Stimulated activated CD8-positive, alpha-beta memory T cell treated with anti-CD3 and anti-CD28 coated beads, Interleukin-2, amount 100 ng/mL, for 1 hour (primary cell): ENCODE data around the gene ZFYVE26.
"Not testable (repeated sequence)": the region's sequence is repeated elsewhere in the genome, so short reads cannot be mapped to it uniquely, and the experiment has no call there.

Experiments
- DNase-seq, 2 donors: peaks; one replicate each; pipeline ENCODE4 v3.0.0-alpha.2; 2020; ENCODE audit warnings: low read depth in 2 of 2

The ZFYVE26 gene

DNA sequence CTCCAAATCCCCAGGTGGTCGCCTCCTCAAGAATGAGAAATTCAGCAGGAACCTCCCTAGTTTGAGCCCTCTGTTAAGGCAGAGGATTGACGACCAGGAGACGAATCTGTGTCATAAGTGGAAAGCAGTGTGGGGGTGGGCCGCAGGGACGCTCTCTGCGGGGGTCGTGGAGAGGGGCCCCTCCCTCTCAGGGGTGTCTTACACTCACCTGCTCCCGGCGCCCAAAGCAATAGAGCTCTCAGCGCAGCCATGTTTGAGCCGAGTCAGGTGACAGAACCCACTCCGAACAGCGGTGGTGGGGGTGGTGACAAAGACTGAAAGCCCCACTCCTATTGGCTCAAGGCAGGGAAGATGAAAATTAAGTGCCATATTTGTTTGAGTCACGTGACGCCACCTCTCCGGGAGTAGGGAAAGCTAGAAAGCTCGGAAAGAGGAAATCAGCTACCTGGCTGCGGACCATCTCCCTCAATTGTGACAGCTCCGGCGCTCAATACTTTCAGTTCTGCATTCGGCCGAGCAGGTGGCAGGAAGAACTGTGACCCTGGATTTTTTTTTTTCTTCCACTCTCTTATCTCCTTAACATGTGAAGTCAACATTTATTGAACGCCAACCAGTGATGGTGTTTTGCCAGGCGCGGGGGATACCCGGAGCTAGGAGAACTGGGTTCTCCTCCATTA lies at the start of gene ZFYVE26:
ZFYVE26 (minus strand) TSS at position 265 of the 677 bp plus-strand sequence. CDS start 627 bp downstream, outside the sequence.
- DNase-seq, result peak; percentile 68 to 76

- no peak for DNase-seq
Measured at GRCh38 chr14:67863223-67863622, 46.8 kb upstream of the ZFYVE26 start.

GRCh38 chr14:67859169-67859749 lies 42.9 kb upstream of the ZFYVE26 start:
- no peak for DNase-seq

- DNase-seq, result no peak
Measured at GRCh38 chr14:67857778-67858350, 41.5 kb upstream of the ZFYVE26 start.

DNA sequence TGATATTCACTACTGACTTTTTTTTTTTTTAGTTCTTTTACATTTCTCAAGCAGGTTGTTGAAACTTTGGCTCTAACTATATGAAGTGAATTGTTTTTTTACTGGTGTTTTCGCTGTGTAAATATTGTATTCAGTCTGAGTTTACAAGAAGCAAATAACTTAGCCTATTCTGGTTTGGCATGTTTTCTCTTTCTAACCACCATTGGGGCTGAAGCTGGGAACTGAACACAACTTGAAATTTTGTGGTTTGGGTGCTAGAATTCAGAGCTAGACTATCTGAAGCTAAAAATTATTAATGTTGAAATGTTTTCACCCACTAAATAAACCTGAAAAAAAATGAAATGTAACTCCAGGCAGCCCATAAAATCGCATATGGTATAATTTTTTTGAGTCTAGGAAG lies 40.4 kb upstream of the ZFYVE26 start:
- no peak for DNase-seq

GRCh38 chr14:67853715-67854114 lies 37.3 kb upstream of the ZFYVE26 start:
- DNase-seq, result no peak

DNA sequence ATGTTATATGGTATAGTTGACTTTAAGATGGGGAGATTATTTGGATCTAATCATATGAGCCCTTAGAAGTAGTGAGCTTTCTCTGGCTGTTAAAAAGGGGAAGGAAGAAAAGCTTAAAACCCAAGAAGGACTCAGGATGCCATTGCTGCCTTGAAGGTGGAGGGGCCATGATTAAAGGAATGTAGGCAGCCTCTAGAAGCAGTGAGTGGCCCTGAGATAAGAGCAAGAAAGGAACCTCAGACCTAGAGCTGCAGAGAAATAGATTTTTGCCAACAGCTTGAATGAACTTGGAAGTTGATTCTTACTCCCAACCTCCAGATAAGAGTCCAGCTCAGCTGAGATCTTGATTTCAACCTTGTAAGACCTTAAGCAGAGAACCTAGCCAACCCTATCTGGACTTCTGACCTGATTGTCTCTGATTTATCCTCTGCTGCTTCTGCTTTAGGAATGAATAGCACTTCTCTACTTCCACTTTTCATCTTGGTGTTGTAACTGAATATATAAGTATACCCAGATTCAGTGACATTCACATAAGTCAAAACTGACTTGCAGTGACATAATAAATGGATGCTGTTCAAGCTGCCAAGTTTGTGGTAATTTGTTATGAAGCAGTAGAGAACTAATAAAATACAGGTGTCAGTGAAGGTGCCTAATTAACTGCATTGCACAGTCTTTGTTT lies 36.7 kb upstream of the ZFYVE26 start:
- DNase-seq, result no peak

DNA sequence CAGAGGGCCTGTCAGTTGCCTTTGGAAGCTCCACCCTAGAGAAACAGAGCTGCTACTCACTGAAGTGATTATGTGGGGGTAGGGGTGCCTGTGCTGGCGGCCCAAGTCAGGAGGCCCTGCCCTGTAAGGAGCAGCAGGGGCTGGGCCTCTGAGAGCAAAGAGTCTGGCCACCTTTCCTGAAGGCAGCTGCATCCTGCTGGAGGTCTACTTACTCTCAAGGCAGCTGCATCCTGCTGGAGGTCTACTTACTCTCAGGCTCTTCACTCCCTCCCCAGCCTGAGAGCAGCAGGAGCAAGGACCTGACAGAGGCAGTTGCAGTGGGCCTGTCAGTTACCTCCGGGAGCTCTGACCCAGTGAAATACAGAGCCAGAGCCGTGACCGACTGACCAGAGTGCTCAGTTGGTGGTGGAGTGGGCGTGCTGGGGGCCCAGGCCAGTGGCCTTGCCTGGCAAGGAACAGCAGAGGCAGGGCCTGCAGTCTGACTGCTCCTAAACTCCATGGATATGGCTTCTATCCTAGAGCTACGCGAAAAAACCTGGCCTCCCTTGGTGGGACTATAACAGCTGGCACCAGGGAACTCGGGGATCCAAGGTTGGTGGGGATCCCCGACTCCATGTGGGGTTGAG lies 35.5 kb upstream of the ZFYVE26 start:
- no peak for DNase-seq

GRCh38 chr14:67850066-67850830 lies 33.9 kb upstream of the ZFYVE26 start:
- DNase-seq, result no peak

- no peak for DNase-seq
Measured at GRCh38 chr14:67846029-67846610, 29.7 kb upstream of the ZFYVE26 start.

DNA sequence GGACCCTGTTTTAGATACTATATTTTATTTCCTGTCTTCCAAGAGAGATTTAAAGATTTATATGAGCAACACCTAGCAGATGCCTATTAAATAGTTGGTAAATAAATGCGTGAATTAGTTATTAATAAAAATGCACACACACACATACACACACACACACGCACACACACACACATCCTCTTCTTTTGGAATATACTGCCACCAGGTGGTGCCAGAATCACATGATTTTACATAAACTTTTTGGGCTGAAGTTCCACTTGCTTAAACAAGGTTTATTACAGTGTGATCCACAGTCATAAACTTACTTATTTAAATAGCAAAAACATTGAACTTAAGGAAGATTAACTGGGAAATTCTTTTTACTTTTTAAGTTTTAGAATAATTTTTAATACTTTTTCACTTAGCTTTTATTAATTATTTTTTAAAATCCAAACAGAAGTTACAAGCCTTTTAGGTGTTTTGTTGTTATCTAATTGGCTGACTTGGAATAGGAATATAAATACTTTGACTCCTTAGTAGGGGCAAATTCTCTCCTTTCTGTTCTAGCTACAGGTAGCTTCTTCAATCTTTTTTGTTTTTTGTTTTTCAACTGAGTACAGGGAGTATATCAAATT lies 20.7 kb upstream of the ZFYVE26 start:
- peak in 1 of 2 donors; percentile 26 for DNase-seq

DNA sequence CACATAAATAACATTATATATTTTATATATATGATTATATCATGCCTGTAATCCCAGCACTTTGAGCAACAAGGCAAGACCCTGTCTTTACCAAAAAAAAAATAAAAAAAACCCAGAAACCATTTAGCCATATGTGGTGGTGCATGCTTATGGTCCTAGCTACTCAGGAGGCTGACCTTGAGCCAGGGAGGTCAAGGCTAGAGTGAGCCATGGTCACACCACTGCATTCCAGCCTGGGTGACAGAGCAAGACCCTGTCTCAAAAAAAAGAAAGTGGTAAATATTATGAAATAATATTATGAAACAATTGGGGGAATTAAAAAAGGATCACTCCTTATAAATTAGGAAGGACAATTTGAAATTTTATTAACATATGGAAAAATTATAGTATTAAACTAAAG lies 19.2 kb upstream of the ZFYVE26 start:
- no peak for DNase-seq

- DNase-seq, result no peak
Measured at GRCh38 chr14:67833403-67833802, 17.0 kb upstream of the ZFYVE26 start.

GRCh38 chr14:67831113-67831512 lies 14.7 kb upstream of the ZFYVE26 start:
- no peak for DNase-seq

- no peak for DNase-seq
Measured at GRCh38 chr14:67821121-67821520, 4.7 kb upstream of the ZFYVE26 start.

DNA sequence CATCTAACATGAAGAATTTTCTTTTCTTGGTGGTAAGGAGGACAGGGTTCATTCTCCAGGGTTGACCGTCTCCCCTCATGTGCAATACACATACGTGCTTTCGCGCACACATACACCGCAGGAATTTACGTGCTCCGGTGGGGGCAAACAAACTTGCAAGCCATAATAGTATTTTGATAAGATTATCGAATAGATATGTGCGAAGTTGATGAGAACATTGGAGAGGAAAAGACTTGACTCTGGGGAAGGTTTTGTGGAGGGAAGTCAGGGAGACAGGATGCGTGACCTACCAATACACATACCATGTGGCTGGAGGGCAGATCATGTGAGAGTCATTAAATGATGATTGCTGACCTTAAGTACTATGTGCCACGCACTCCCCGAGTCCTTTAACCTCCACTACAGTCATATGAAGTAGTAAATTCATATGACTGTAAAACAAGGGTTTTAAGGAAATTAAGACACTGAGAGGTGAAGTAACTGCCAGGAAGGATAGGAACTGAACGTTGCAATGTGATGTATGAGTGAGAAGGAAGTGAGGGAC lies 4.1 kb upstream of the ZFYVE26 start:
- DNase-seq, result no peak

DNA sequence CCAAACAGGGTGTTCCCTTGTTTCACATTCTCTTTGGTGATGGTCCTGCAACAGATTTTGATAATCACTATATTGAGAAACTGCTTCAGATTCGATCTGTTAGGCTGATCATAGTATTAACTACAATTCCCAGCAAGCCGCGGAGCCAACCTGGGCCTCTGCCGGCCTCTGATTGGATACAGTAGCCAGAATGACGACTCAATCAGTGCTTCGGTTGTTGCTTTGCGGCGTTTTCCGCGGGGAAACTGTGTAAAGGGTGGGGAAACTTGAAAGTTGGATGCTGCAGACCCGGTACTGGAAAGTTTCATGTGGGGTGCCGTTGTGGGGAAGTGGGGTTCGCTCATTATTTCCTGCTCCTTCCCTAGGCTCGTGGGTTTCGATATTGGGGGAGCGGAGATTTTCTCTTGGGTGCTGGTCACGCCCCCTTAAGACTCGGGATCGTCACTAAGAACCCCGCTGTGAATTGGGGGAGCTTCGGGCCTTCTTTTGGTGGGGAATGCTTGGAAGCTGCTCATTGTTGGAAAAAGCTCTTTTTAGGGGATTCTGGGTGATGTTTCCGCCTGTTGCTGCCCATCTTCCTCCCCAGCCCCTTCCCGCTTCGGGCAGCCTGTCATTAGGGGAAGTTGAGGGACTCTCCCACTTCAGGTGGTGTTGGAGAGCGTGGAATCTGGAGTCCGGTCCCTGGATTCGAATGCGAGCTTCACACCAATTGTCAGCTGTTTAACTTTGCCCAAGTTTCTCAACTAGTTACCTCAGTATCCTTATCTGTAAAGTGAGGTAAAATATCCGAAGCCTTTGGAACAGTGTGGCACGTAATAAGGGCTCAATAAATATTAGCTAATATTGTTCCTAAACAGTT lies 3.4 kb upstream of the ZFYVE26 start, which contains the start of gene RAD51B:
RAD51B (plus strand) TSS at position 217 of the 859 bp plus-strand sequence.
- peak; percentile 67 to 76 for DNase-seq

DNA sequence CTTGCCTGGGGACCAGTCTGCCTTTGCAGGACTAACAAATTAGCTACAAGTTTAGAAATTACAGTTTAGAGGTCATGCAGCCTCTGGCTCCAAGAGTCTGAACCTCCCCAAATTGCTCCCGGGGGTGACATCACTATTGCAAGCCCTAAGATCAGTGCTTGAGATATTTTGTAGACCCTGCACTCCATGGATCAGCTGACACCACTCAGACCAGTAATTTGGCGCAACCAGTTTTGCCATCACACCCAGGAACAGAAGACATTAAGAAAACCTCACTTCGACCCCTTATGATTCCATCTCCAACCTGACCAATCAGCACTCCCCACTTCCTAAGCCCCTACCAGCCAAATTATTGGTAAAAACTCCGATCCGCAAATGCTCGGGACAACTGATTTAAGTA lies 2.1 kb upstream of the ZFYVE26 start:
- DNase-seq, result not testable (repeated sequence)

DNA sequence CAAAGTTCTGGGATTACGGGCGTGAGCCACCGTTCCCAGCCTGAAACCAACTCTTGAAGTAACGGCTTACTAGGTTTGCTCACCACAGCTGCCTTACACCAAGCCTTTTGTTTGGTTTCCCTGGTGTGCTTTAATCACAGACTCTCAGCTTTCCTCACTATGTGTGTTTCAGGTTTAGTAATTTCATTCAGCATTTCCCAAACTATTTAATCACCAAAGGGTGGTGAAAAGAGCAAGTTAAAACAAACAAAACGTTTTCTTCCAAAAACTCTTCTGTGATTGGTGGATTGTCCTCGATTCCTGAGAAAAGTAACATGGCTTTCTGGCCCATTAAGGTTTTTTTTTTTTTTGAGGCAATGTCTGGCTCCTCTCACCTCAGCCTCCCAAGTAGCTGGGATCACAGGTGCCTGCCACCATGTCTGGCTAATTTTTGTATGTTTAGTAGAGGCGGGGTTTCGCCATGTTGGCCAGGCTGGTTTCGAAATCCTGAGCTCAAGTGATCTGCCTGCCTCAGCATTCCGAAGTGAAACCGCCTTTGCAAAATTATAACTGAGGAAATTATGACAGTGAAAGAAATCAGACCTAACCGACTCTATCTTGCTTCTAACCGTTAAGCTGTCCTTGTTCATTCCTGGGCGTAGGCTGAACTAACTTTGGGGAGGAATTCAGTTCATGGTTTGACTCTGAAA lies 1.5 kb upstream of the ZFYVE26 start:
- DNase-seq, result no peak
